Epithelial cell of esophagus (primary cell): ENCODE results near the gene CCDC158.
"Not testable (repeated sequence)": the region's sequence is repeated elsewhere in the genome, so short reads cannot be mapped to it uniquely, and the experiment has no call there.

Source experiments
- DNase-seq: peaks from one replicate; pipeline ENCODE4 v3.0.0; 2010; ENCODE audit warnings: low read depth
- H3K4me3 ChIP-seq: 2 replicates; pipeline ENCODE4 v1.5.1; 2011; ENCODE audit warnings: mild to moderate bottlenecking, low read length, control low read depth
- CTCF ChIP-seq: IDR thresholded peaks from 2 replicates; pipeline ENCODE4 v1.5.1; 2011; ENCODE audit warnings: low read depth, mild to moderate bottlenecking, low read length, control low read depth, inconsistent platforms; ENCODE audit not compliant: insufficient read depth; ENCODE audit errors: missing control alignments

Gene CCDC158

GRCh38 chr4:76457885-76458284 lies 36.9 kb upstream of the CCDC158 start:
- peak; percentile 85 for DNase-seq
- H3K4me3 ChIP-seq, result no peak overlapping the region
- no peak for TF ChIP-seq CTCF

GRCh38 chr4:76454073-76454472 lies 33.1 kb upstream of the CCDC158 start:
- not testable (repeated sequence) for DNase-seq

GRCh38 chr4:76453232-76453631 lies 32.3 kb upstream of the CCDC158 start:
- TF ChIP-seq CTCF, result no peak
- DNase-seq, result no peak
- no peak overlapping the region for H3K4me3 ChIP-seq

More at GRCh38 chr4:76454073-76454472, 33.1 kb upstream of the CCDC158 start:
- not testable (repeated sequence) for H3K4me3 ChIP-seq

- no peak for TF ChIP-seq CTCF
- DNase-seq, result peak; percentile 69
- H3K4me3 ChIP-seq, result no peak overlapping the region
Observed at GRCh38 chr4:76449833-76450232, 28.9 kb upstream of the CCDC158 start.

GRCh38 chr4:76449362-76449767 lies 28.4 kb upstream of the CCDC158 start:
- no peak overlapping the region for H3K4me3 ChIP-seq
- DNase-seq, result peak; percentile 34
- TF ChIP-seq CTCF, result no peak

GRCh38 chr4:76448211-76448610 lies 27.3 kb upstream of the CCDC158 start:
- TF ChIP-seq CTCF, result no peak

GRCh38 chr4:76447393-76447851 lies 26.5 kb upstream of the CCDC158 start:
- TF ChIP-seq CTCF, result no peak
- no peak overlapping the region for H3K4me3 ChIP-seq
- DNase-seq, result no peak

More at GRCh38 chr4:76448211-76448610, 27.3 kb upstream of the CCDC158 start:
- DNase-seq, result no peak
- no peak overlapping the region for H3K4me3 ChIP-seq

- DNase-seq, result peak; percentile 55
- no peak overlapping the region for H3K4me3 ChIP-seq
Observed at GRCh38 chr4:76445911-76446310, 25.0 kb upstream of the CCDC158 start.

More at GRCh38 chr4:76445911-76446310, 25.0 kb upstream of the CCDC158 start:
- TF ChIP-seq CTCF, result no peak
